ENCODE measurements around the gene ZNF613. TPM values are rescaled to one million over a fixed set of nuclear protein-coding genes. Genes with fewer than 3 reads are reported as not detected.

ZNF613 gene
- total and polyA plus RNA-seq, 2 donors (not counting 1 experiment from before 2014, with no cell fraction given) = 4.6 to 11.2 TPM

DNA sequence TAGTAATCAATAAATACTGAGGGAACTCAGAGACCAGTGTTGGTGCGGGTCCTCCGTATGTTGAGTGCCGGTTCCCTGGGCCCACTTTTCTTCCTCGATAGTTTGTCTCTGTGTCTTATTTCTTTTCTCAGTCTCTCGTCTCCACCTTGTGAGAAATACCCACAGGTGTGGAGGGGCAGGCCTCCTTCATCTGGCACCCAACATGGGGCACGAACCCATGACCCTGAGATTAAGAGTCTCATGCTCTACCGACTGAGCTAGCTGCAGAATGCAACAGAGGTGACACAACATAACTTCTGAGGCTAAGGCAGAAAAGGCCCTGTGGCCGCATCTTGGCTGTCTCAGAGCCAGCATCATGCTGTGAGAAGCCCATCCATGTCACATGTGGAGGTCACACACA is 5.3 kb upstream of the ZNF613 start:
- no peaks in the 10 kb centered on the region for H3K27me3 ChIP-seq (ENCODE audit: control insufficient read depth, insufficient read depth, low read length)
- no peaks in the 10 kb centered on the region for H3K79me2 ChIP-seq (ENCODE audit: control insufficient read depth, insufficient read depth, low read length)
- no peak overlapping the region for H3K27ac ChIP-seq (ENCODE audit: insufficient read depth, low read length)
- H3K4me1 ChIP-seq (ENCODE audit: control insufficient read depth, extremely low read depth, insufficient read depth, low read length) = no peaks in the 10 kb centered on the region
- H2AFZ ChIP-seq (ENCODE audit: low read length) = no peak overlapping the region
- no peak for TF ChIP-seq EZH2 (IDR thresholded peaks at IDR 0.05; ENCODE audit: low read length, missing control alignments)
- TF ChIP-seq, protein P1, sequence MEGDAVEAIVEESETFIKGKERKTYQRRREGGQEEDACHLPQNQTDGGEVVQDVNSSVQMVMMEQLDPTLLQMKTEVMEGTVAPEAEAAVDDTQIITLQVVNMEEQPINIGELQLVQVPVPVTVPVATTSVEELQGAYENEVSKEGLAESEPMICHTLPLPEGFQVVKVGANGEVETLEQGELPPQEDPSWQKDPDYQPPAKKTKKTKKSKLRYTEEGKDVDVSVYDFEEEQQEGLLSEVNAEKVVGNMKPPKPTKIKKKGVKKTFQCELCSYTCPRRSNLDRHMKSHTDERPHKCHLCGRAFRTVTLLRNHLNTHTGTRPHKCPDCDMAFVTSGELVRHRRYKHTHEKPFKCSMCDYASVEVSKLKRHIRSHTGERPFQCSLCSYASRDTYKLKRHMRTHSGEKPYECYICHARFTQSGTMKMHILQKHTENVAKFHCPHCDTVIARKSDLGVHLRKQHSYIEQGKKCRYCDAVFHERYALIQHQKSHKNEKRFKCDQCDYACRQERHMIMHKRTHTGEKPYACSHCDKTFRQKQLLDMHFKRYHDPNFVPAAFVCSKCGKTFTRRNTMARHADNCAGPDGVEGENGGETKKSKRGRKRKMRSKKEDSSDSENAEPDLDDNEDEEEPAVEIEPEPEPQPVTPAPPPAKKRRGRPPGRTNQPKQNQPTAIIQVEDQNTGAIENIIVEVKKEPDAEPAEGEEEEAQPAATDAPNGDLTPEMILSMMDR (conservative IDR thresholded peaks at IDR 0.05 in 1 of 2, IDR thresholded peaks at IDR 0.05 in 1 of 2; ENCODE audit: low read depth in 1 of 2, low read length in 2 of 2) = no peak
- no peak overlapping the region for H3K9ac ChIP-seq (ENCODE audit: insufficient read depth, low read length)
- no peak for DNase-seq (ENCODE audit: low read depth in 2 of 2)
- H3K4me3 ChIP-seq (replicated peaks in 1 of 4; ENCODE audit: control extremely low read depth in 1 of 4, insufficient read depth in 1 of 4, low read depth in 3 of 4, low read length in 4 of 4) = no peak overlapping the region
- no peaks in the 10 kb centered on the region for H4K20me1 ChIP-seq (ENCODE audit: control insufficient read depth, extremely low read depth, insufficient read depth, low read length)
- peaks cover 1% of the 10 kb centered on the region for H3K9me3 ChIP-seq (ENCODE audit: control insufficient read depth, insufficient read depth, low read depth, low read length)
- H3K4me2 ChIP-seq (ENCODE audit: extremely low read depth, insufficient read depth, low read length) = no peak overlapping the region
- H3K36me3 ChIP-seq (ENCODE audit: control insufficient read depth, insufficient read depth, low read length) = no peaks in the 10 kb centered on the region

DNA sequence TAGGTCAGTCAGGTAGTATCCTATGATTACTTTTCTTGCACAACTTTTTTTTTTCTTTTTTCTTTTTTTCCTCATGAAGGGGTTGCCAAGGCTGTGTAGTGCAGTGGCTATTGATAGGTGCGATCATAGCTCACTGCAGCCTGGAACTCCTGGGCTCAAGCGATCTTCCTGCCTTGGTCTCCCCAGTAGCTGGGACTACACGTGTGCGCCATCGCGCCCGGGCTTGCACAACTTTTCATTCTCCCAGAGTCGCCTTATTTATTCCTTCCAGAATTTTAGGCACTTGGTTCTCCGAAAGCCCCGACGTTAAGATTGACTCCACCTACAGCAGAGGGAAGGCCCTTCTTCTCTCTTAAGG is 867 bp upstream of the ZNF613 start:
- Histone ChIP-seq H3K79me2 (ENCODE audit: control insufficient read depth, insufficient read depth, low read length) (no peaks in the 10 kb centered on the region), H3K27ac (ENCODE audit: insufficient read depth, low read length) (peak overlapping the region; percentile 71)
- no peak for DNase-seq (ENCODE audit: low read depth in 2 of 2)

DNA sequence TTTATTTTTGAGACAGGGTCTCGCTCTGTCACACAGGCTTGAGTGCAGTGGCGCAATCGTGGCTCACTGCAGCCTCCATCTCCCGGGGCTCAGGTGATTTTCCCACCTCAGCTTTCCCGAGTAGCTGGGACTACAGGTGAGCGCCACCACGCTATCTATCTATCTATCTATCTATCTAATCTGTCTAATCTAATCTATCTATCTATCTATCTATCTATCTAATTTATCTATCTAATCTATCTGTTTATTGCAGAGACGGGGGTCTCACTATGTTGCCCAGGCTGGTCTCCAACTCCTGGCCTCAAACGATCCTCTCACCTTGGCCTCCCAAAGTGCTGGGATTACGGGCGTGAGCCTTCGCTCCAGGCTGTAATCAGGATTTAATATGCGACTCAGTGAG is 587 bp downstream of the ZNF613 start:
- TF ChIP-seq, protein P1 (conservative IDR thresholded peaks at IDR 0.05 in 1 of 2, IDR thresholded peaks at IDR 0.05 in 1 of 2; ENCODE audit: low read depth in 1 of 2, low read length in 2 of 2) = no peak
- no peak for TF ChIP-seq EZH2 (IDR thresholded peaks at IDR 0.05; ENCODE audit: low read length, missing control alignments)
- Histone ChIP-seq H3K9me3 (ENCODE audit: control insufficient read depth, insufficient read depth, low read depth, low read length) (no peaks in the 10 kb centered on the region), H3K9ac (ENCODE audit: insufficient read depth, low read length) (peak overlapping the region; percentile 44), H3K4me3 (replicated peaks in 1 of 4; ENCODE audit: control extremely low read depth in 1 of 4, insufficient read depth in 1 of 4, low read depth in 3 of 4, low read length in 4 of 4) (peak overlapping the region; percentile 74 to 97 (median 86)), H3K36me3 (ENCODE audit: control insufficient read depth, insufficient read depth, low read length) (no peaks in the 10 kb centered on the region), H3K79me2 (ENCODE audit: control insufficient read depth, insufficient read depth, low read length) (no peaks in the 10 kb centered on the region), H3K4me1 (ENCODE audit: control insufficient read depth, extremely low read depth, insufficient read depth, low read length) (no peaks in the 10 kb centered on the region), H4K20me1 (ENCODE audit: control insufficient read depth, extremely low read depth, insufficient read depth, low read length) (no peaks in the 10 kb centered on the region), H2AFZ (ENCODE audit: low read length) (peak overlapping the region; percentile 100), H3K27ac (ENCODE audit: insufficient read depth, low read length) (peak overlapping the region; percentile 71), H3K4me2 (ENCODE audit: extremely low read depth, insufficient read depth, low read length) (peak overlapping the region; percentile 86), H3K27me3 (ENCODE audit: control insufficient read depth, insufficient read depth, low read length) (no peaks in the 10 kb centered on the region)
- no peak for DNase-seq (ENCODE audit: low read depth in 2 of 2)

More for the DNA sequence above, 867 bp upstream of the ZNF613 start:
- no peaks in the 10 kb centered on the region for H3K36me3 ChIP-seq (ENCODE audit: control insufficient read depth, insufficient read depth, low read length)
- peak overlapping the region; percentile 100 for H2AFZ ChIP-seq (ENCODE audit: low read length)
- H3K4me1 ChIP-seq (ENCODE audit: control insufficient read depth, extremely low read depth, insufficient read depth, low read length) = no peaks in the 10 kb centered on the region
- peak overlapping the region; percentile 86 for H3K4me2 ChIP-seq (ENCODE audit: extremely low read depth, insufficient read depth, low read length)
- peak overlapping the region; percentile 74 to 97 (median 86) for H3K4me3 ChIP-seq (replicated peaks in 1 of 4; ENCODE audit: control extremely low read depth in 1 of 4, insufficient read depth in 1 of 4, low read depth in 3 of 4, low read length in 4 of 4)
- TF ChIP-seq, protein P1 (conservative IDR thresholded peaks at IDR 0.05 in 1 of 2, IDR thresholded peaks at IDR 0.05 in 1 of 2; ENCODE audit: low read depth in 1 of 2, low read length in 2 of 2) = no peak
- no peak for TF ChIP-seq EZH2 (IDR thresholded peaks at IDR 0.05; ENCODE audit: low read length, missing control alignments)
- H4K20me1 ChIP-seq (ENCODE audit: control insufficient read depth, extremely low read depth, insufficient read depth, low read length) = no peaks in the 10 kb centered on the region
- H3K27me3 ChIP-seq (ENCODE audit: control insufficient read depth, insufficient read depth, low read length) = no peaks in the 10 kb centered on the region
- H3K9me3 ChIP-seq (ENCODE audit: control insufficient read depth, insufficient read depth, low read depth, low read length) = peaks cover 1% of the 10 kb centered on the region
- H3K9ac ChIP-seq (ENCODE audit: insufficient read depth, low read length) = no peak overlapping the region

Measured in fibroblast of lung (primary cell).